Vagina (tissue), 2 donors: Measurements from ENCODE around the gene ARHGAP10. TPM values are rescaled to one million over a fixed set of nuclear protein-coding genes. Genes with fewer than 3 reads are reported as not detected.

Source experiments
- DNase-seq, 2 donors: peaks; one replicate each; pipeline ENCODE4 v3.0.0-alpha.2; 2017; ENCODE audit errors: extremely low spot score in 2 of 2
- H3K27ac ChIP-seq: fragments of 200-600 bp; sonication (generic); one replicate; pipeline ENCODE4 v1.5.1; 2019
- H3K27me3 ChIP-seq: fragments of 200-600 bp; sonication (generic); one replicate; pipeline ENCODE4 v1.5.1; 2019
- H3K36me3 ChIP-seq, 2 donors: fragments of 200-600 bp; sonication (generic); one replicate each; pipeline ENCODE4 v1.5.1; 2017 to 2019
- H3K4me1 ChIP-seq: fragments of 200-600 bp; sonication (generic); one replicate; pipeline ENCODE4 v1.5.1; 2019
- H3K4me3 ChIP-seq, 2 donors: fragments of 200-600 bp; sonication (generic); 1 replicate in 1 of 2; 2 replicates in 1 of 2; pipeline ENCODE4 v1.5.1; 2016 to 2019
- H3K9me3 ChIP-seq: fragments of 200-600 bp; sonication (generic); one replicate; pipeline ENCODE4 v1.5.1; 2019
- CTCF ChIP-seq, 3 experiments: fragments of 450-650 bp in 2 of 3; fragments of 200-600 bp in 1 of 3; sonication (generic) in 1 of 3; IDR thresholded peaks; one replicate each; pipeline ENCODE4 v1.5.1; 2017 to 2019; ENCODE audit warnings: antibody characterized with exemption in 3 of 3, mild to moderate bottlenecking in 2 of 3, moderate library complexity in 2 of 3
- POLR2A ChIP-seq, 2 donors: fragments of 450-650 bp; IDR thresholded peaks; one replicate each; pipeline ENCODE4 v1.6.1; 2017; ENCODE audit warnings: antibody characterized with exemption in 2 of 2, mild to moderate bottlenecking in 2 of 2, moderate library complexity in 2 of 2
- POLR2AphosphoS5 ChIP-seq, 2 donors: sonication (generic); formaldehyde crosslinking; IDR thresholded peaks; one replicate each; pipeline ENCODE4 v1.9.0; 2017; ENCODE audit warnings: antibody characterized with exemption in 2 of 2, mild to moderate bottlenecking in 2 of 2, low read depth in 1 of 2; ENCODE audit not compliant: insufficient read depth in 1 of 2
- intact Hi-C: fragments of 100-400 bp; cut with DNase I; formaldehyde crosslinking; loops from one replicate; pipeline ENCODE4 v1.15.1; 2023
- total RNA-seq: library from RNA; depleted of rRNA; stranded (reverse); fragments of >200 nt; gene quantifications from one replicate; pipeline ENCODE4 v1.2.3, GENCODE V29; 2016

Gene ARHGAP10
- total RNA-seq, 1 donor from 2014 or later = 55.5 TPM

GRCh38 chr4:148053298-148054003, 321.6 kb downstream of the ARHGAP10 start:
- Histone ChIP-seq H3K27ac (no peak overlapping the region), H3K4me1 (peaks cover 36% of the 10 kb centered on the region), H3K36me3 (no peaks in the 10 kb centered on the region), H3K9me3 (no peaks in the 10 kb centered on the region), H3K27me3 (no peaks in the 10 kb centered on the region), H3K4me3 (no peak overlapping the region)
- intact Hi-C loops = no loop called here
- TF ChIP-seq POLR2A (IDR thresholded peaks at IDR 0.05) = no peak
- TF ChIP-seq CTCF (IDR thresholded peaks at IDR 0.05) = no peak
- no peak for TF ChIP-seq POLR2AphosphoS5 (IDR thresholded peaks at IDR 0.05; ENCODE audit: insufficient read depth in 1 of 2, low read depth in 1 of 2)
- DNase-seq = no peak

GRCh38 chr4:148054275-148054674, 322.4 kb downstream of the ARHGAP10 start:
- Histone ChIP-seq H3K36me3 (no peaks in the 10 kb centered on the region), H3K4me1 (peaks cover 41% of the 10 kb centered on the region), H3K27ac (no peak overlapping the region), H3K9me3 (no peaks in the 10 kb centered on the region), H3K27me3 (no peaks in the 10 kb centered on the region), H3K4me3 (no peak overlapping the region)
- no peak for DNase-seq
- TF ChIP-seq CTCF (IDR thresholded peaks at IDR 0.05) = no peak
- no peak for TF ChIP-seq POLR2A (IDR thresholded peaks at IDR 0.05)
- TF ChIP-seq POLR2AphosphoS5 (IDR thresholded peaks at IDR 0.05; ENCODE audit: insufficient read depth in 1 of 2, low read depth in 1 of 2) = no peak
- intact Hi-C loops = no loop called here

- H3K4me3 ChIP-seq = no peak overlapping the region
- TF ChIP-seq POLR2A (IDR thresholded peaks at IDR 0.05) (no peak), POLR2AphosphoS5 (IDR thresholded peaks at IDR 0.05; ENCODE audit: insufficient read depth in 1 of 2, low read depth in 1 of 2) (no peak), CTCF (IDR thresholded peaks at IDR 0.05) (no peak)
- peaks cover 49% of the 10 kb centered on the region for H3K4me1 ChIP-seq
- no peak overlapping the region for H3K27ac ChIP-seq
- no peaks in the 10 kb centered on the region for H3K36me3 ChIP-seq
- intact Hi-C loops = no loop called here
- no peak for DNase-seq
- no peaks in the 10 kb centered on the region for H3K9me3 ChIP-seq
- H3K27me3 ChIP-seq = no peaks in the 10 kb centered on the region
Observed at GRCh38 chr4:148055844-148056243, 324.0 kb downstream of the ARHGAP10 start.

GRCh38 chr4:148056879-148057278, 325.0 kb downstream of the ARHGAP10 start:
- H3K36me3 ChIP-seq = no peaks in the 10 kb centered on the region
- H3K27ac ChIP-seq = no peak overlapping the region
- intact Hi-C loops = no loop called here
- TF ChIP-seq POLR2AphosphoS5 (IDR thresholded peaks at IDR 0.05; ENCODE audit: insufficient read depth in 1 of 2, low read depth in 1 of 2) (no peak), CTCF (IDR thresholded peaks at IDR 0.05) (no peak)
- H3K4me1 ChIP-seq = peaks cover 60% of the 10 kb centered on the region
- H3K27me3 ChIP-seq = no peaks in the 10 kb centered on the region
- H3K4me3 ChIP-seq = no peak overlapping the region
- no peaks in the 10 kb centered on the region for H3K9me3 ChIP-seq
- DNase-seq = no peak

- no peak overlapping the region for H3K27ac ChIP-seq
Observed at GRCh38 chr4:148057516-148057915, 325.6 kb downstream of the ARHGAP10 start.

More at GRCh38 chr4:148057516-148057915, 325.6 kb downstream of the ARHGAP10 start:
- no peak for TF ChIP-seq POLR2A (IDR thresholded peaks at IDR 0.05)
- TF ChIP-seq POLR2AphosphoS5 (IDR thresholded peaks at IDR 0.05; ENCODE audit: insufficient read depth in 1 of 2, low read depth in 1 of 2) = no peak
- no peak for TF ChIP-seq CTCF (IDR thresholded peaks at IDR 0.05)
- intact Hi-C loops = no loop called here
- Histone ChIP-seq H3K4me3 (no peak overlapping the region), H3K36me3 (no peaks in the 10 kb centered on the region), H3K9me3 (no peaks in the 10 kb centered on the region), H3K4me1 (peaks cover 62% of the 10 kb centered on the region), H3K27me3 (no peaks in the 10 kb centered on the region)
- DNase-seq = no peak
